ENCODE results near the gene COX5B. TPM values are rescaled to one million over a fixed set of nuclear protein-coding genes. Genes with fewer than 3 reads are reported as not detected.
"Not testable (repeated sequence)": the region's sequence is repeated elsewhere in the genome, so short reads cannot be mapped to it uniquely, and the experiment has no call there.

The COX5B gene
- total RNA-seq, 5 donors from 2014 or later (not counting 1 experiment from before 2014, with no cell fraction given), result 108 to 142 (median 119) TPM

DNA sequence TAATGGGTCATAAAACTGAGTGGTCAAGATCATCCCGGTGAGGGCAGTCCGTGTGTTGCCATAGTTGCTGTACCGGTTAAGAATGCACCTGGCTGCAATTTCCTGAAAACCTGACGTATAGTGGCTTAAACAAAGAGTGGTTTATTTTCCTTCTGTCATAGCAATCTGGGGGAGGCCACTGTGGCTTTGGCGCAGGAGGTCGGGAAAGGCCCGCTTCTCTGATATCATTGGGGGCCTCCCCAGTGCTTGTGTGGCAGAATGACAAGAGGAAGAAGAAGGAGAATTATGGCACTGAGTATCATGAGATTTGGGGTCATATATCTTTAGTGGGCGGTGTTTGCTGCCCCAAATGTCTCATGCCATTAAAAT is 28.0 kb downstream of the COX5B start:
- DNase-seq (no peak), ATAC-seq (replicated peaks in 1 of 4) (no peak)
- Histone ChIP-seq H3K4me3 (ENCODE audit: control insufficient read depth in 1 of 2, extremely low read depth in 1 of 2, low read length in 1 of 2) (no peak overlapping the region), H3K4me1 (ENCODE audit: control insufficient read depth in 1 of 2, extremely low read depth in 1 of 2, insufficient read depth in 2 of 2, low read length in 2 of 2) (no peaks in the 10 kb centered on the region), H3K36me3 (ENCODE audit: control insufficient read depth in 2 of 2, extremely low read depth in 1 of 2, insufficient read depth in 1 of 2, low read length in 1 of 2) (no peaks in the 10 kb centered on the region), H3K27me3 (replicated peaks in 1 of 2; ENCODE audit: control insufficient read depth in 2 of 2, extremely low read depth in 1 of 2, insufficient read depth in 2 of 2, low read length in 1 of 2) (peaks cover 0 to 3% of the 10 kb centered on the region in 2 experiments), H3K9me3 (no peaks in the 10 kb centered on the region), H3K27ac (ENCODE audit: low read length) (no peak overlapping the region)
- H3K4me1 Mint-ChIP-seq, result no peaks in the 10 kb centered on the region
- H3K27me3 Mint-ChIP-seq, result no peaks in the 10 kb centered on the region
- H3K4me3 Mint-ChIP-seq, result no peak overlapping the region
- no peak overlapping the region for H3K27ac Mint-ChIP-seq
- no peaks in the 10 kb centered on the region for H3K9me3 Mint-ChIP-seq
- H3K36me3 Mint-ChIP-seq, result peaks cover 2% of the 10 kb centered on the region
- WGBS (ENCODE audit: insufficient coverage), result 47% methylated on average over 6 of the region's 8 CpGs
- ChIA-PET CTCF (no interaction called here), POLR2A (no interaction called here)

DNA sequence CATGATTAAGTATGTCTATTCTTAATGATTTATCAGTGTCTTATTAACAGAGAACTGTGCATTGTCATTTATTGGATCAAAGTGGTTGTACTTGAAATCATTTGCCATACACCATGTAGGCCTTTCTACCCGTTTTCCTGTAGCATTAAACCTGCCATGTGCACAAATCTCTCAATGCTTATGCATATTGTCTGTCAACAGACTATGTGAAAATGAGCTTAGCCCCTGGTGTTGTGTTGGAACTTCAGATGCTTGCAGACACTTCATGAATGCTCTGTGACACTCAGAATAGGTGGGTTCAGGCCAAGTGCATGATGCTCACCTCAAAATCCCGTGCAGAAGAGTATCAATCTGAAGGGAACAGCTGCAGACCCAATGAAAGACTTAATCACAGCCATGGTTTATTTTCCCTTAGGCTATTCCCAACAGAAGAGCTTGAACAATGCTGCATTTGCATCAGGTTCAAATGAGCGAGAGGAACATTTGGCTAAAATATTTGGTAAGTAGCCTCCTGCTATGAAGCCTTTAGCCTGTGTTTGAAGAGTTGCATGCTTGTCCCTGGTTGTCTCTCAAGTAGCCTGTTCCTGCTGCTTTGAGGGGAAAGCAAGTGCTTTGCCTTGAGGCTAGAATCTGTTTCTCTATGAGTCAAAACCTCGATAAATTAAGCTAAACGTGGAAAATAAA is 29.7 kb downstream of the COX5B start:
- ChIA-PET CTCF (interaction anchor here in 1 of 2 donors (0.6 to 0.7 kb wide), 2 partner anchors 10 to 87 kb away, joined by 3 to 7 read pairs; no protein-coding TSS in a partner anchor), POLR2A (interaction anchor here (0.6 to 0.7 kb wide), 2 partner anchors 13 to 43 kb away, joined by 4 to 9 read pairs; no protein-coding TSS in a partner anchor)
- Mint-ChIP-seq H3K27me3 (no peaks in the 10 kb centered on the region), H3K27ac (no peak overlapping the region), H3K4me3 (no peak overlapping the region), H3K36me3 (peaks cover 2% of the 10 kb centered on the region), H3K4me1 (no peaks in the 10 kb centered on the region), H3K9me3 (no peaks in the 10 kb centered on the region)
- Histone ChIP-seq H3K4me3 (ENCODE audit: control insufficient read depth in 1 of 2, extremely low read depth in 1 of 2, low read length in 1 of 2) (no peak overlapping the region), H3K4me1 (ENCODE audit: control insufficient read depth in 1 of 2, extremely low read depth in 1 of 2, insufficient read depth in 2 of 2, low read length in 2 of 2) (no peaks in the 10 kb centered on the region), H3K9me3 (no peaks in the 10 kb centered on the region), H3K36me3 (ENCODE audit: control insufficient read depth in 2 of 2, extremely low read depth in 1 of 2, insufficient read depth in 1 of 2, low read length in 1 of 2) (no peaks in the 10 kb centered on the region), H3K27ac (ENCODE audit: low read length) (no peak overlapping the region), H3K27me3 (replicated peaks in 1 of 2; ENCODE audit: control insufficient read depth in 2 of 2, extremely low read depth in 1 of 2, insufficient read depth in 2 of 2, low read length in 1 of 2) (peaks cover 0 to 3% of the 10 kb centered on the region in 2 experiments)
- ATAC-seq (replicated peaks in 1 of 4) (no peak), DNase-seq (no peak)
- WGBS (ENCODE audit: insufficient coverage), result 56% methylated on average over 2 of the region's 5 CpGs

DNA sequence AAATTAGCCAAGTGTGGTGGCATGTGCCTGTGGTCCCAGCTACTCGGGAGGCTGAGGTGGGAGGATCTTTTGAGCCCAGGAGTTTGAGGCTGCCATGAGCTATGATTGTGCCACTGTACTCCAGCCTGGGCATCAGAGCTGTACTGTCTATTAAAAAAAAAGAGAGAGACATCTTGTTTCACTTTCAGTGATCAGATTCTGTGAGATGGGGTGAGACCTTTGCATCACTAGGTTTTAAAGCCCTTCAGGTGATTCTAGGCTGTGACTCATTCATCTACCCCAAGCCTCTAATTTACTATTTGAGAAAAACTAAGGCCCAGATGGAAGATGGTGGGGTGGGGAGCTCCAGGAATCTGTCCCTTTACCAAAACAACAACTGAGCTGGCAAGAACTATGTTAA is 30.8 kb downstream of the COX5B start:
- no peak for ATAC-seq (replicated peaks in 1 of 4)
- Histone ChIP-seq H3K27ac (ENCODE audit: low read length) (no peak overlapping the region), H3K27me3 (replicated peaks in 1 of 2; ENCODE audit: control insufficient read depth in 2 of 2, extremely low read depth in 1 of 2, insufficient read depth in 2 of 2, low read length in 1 of 2) (no peaks in the 10 kb centered on the region), H3K9me3 (no peaks in the 10 kb centered on the region), H3K4me1 (ENCODE audit: control insufficient read depth in 1 of 2, extremely low read depth in 1 of 2, insufficient read depth in 2 of 2, low read length in 2 of 2) (no peaks in the 10 kb centered on the region), H3K4me3 (ENCODE audit: control insufficient read depth in 1 of 2, extremely low read depth in 1 of 2, low read length in 1 of 2) (no peak overlapping the region), H3K36me3 (ENCODE audit: control insufficient read depth in 2 of 2, extremely low read depth in 1 of 2, insufficient read depth in 1 of 2, low read length in 1 of 2) (no peaks in the 10 kb centered on the region)
- H3K4me1 Mint-ChIP-seq, result no peaks in the 10 kb centered on the region
- ChIA-PET CTCF (no interaction called here), POLR2A (no interaction called here)
- no peak overlapping the region for H3K4me3 Mint-ChIP-seq
- no peaks in the 10 kb centered on the region for H3K27me3 Mint-ChIP-seq
- peaks cover 2% of the 10 kb centered on the region for H3K36me3 Mint-ChIP-seq
- 86% methylated on average over 1 of the region's 1 CpG for WGBS (ENCODE audit: insufficient coverage)
- no peaks in the 10 kb centered on the region for H3K9me3 Mint-ChIP-seq
- DNase-seq, result no peak
- no peak overlapping the region for H3K27ac Mint-ChIP-seq

DNA sequence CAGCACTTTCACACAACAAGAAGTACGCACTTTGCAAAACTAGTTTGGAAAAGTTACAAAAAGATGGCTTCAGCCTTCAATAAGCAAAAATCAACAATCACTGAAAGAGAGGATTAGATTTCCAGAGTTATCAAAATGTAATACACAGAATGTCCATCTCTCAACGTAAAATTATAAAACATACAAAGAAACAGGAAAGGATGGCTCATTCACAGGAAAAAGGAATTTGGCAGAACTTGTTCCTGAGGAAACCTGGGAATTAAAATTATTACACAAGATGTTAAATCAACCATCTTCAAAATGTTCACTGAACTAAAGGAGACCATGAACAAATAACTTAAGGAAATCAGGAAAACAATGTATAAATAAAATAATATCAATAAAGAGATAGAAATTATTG is 31.6 kb downstream of the COX5B start:
- POLR2A ChIA-PET, result no interaction called here
- H3K4me1 ChIP-seq (ENCODE audit: control insufficient read depth in 1 of 2, extremely low read depth in 1 of 2, insufficient read depth in 2 of 2, low read length in 2 of 2), result no peaks in the 10 kb centered on the region

DNA sequence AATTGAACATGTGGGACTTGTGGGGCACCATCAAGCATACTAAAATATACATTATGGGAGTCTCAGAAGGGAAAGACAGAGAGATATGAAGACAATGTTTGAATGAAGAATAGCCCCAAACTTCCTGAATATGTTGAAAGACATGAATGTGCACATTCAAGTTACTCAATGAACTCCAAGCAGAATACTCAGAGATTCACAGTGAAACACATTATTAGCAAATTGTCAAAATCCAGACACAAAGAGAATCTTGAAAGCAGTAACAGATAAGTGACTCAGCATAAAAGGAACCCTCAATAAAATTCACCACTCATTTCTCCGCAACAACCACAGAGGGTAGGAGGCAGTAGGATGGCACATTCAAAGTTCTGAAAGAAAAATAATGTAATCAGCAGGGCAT is 32.4 kb downstream of the COX5B start:
- no peak overlapping the region for H3K4me3 ChIP-seq (ENCODE audit: control insufficient read depth in 1 of 2, extremely low read depth in 1 of 2, low read length in 1 of 2)
- ChIA-PET CTCF (no interaction called here), POLR2A (no interaction called here)
- H3K27me3 Mint-ChIP-seq, result no peaks in the 10 kb centered on the region
- WGBS (ENCODE audit: insufficient coverage), result no CpG with 5 or more reads among the region's 1 CpG
- H3K4me3 Mint-ChIP-seq, result no peak overlapping the region
- H3K27ac ChIP-seq (ENCODE audit: low read length), result no peak overlapping the region
- ATAC-seq (replicated peaks in 1 of 4), result no peak
- no peaks in the 10 kb centered on the region for H3K36me3 ChIP-seq (ENCODE audit: control insufficient read depth in 2 of 2, extremely low read depth in 1 of 2, insufficient read depth in 1 of 2, low read length in 1 of 2)
- H3K4me1 Mint-ChIP-seq, result no peaks in the 10 kb centered on the region
- H3K9me3 Mint-ChIP-seq, result no peaks in the 10 kb centered on the region
- H3K27me3 ChIP-seq (replicated peaks in 1 of 2; ENCODE audit: control insufficient read depth in 2 of 2, extremely low read depth in 1 of 2, insufficient read depth in 2 of 2, low read length in 1 of 2), result no peaks in the 10 kb centered on the region
- H3K36me3 Mint-ChIP-seq, result peaks cover 2% of the 10 kb centered on the region
- no peaks in the 10 kb centered on the region for H3K4me1 ChIP-seq (ENCODE audit: control insufficient read depth in 1 of 2, extremely low read depth in 1 of 2, insufficient read depth in 2 of 2, low read length in 2 of 2)
- DNase-seq, result no peak
- H3K27ac Mint-ChIP-seq, result no peak overlapping the region
- no peaks in the 10 kb centered on the region for H3K9me3 ChIP-seq

More for the DNA sequence above, 31.6 kb downstream of the COX5B start:
- Histone ChIP-seq H3K9me3 (no peaks in the 10 kb centered on the region), H3K4me3 (ENCODE audit: control insufficient read depth in 1 of 2, extremely low read depth in 1 of 2, low read length in 1 of 2) (no peak overlapping the region), H3K27ac (ENCODE audit: low read length) (no peak overlapping the region), H3K27me3 (replicated peaks in 1 of 2; ENCODE audit: control insufficient read depth in 2 of 2, extremely low read depth in 1 of 2, insufficient read depth in 2 of 2, low read length in 1 of 2) (no peaks in the 10 kb centered on the region), H3K36me3 (ENCODE audit: control insufficient read depth in 2 of 2, extremely low read depth in 1 of 2, insufficient read depth in 1 of 2, low read length in 1 of 2) (no peaks in the 10 kb centered on the region)
- Mint-ChIP-seq H3K27me3 (no peaks in the 10 kb centered on the region), H3K36me3 (peaks cover 2% of the 10 kb centered on the region), H3K27ac (no peak overlapping the region), H3K9me3 (no peaks in the 10 kb centered on the region), H3K4me1 (no peaks in the 10 kb centered on the region), H3K4me3 (no peak overlapping the region)
- DNase-seq, result no peak
- no CpG with 5 or more reads among the region's 2 CpGs for WGBS (ENCODE audit: insufficient coverage)
- CTCF ChIA-PET, result no interaction called here
- no peak for ATAC-seq (replicated peaks in 1 of 4)

DNA sequence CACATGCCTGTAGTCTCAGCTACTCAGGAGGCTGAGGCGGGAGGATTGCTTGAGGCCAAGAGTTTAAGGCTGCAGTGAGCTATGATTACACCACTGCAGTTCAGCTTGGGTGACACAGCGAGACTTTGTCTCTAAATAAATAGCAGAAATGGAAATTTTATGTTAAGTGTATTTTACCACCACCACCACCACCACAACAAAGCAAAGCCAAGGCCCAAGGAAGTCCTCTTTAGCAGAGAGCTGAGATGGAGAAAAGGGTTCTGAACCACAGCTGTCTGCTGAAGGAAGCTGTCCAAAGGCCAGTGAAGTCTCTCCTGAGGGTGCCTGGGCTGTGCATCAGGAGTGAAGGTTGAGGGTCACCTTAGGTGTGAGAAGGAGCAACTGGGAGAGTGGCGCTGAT is 41.4 kb downstream of the COX5B start:
- H3K36me3 ChIP-seq (ENCODE audit: control insufficient read depth in 2 of 2, extremely low read depth in 1 of 2, insufficient read depth in 1 of 2, low read length in 1 of 2); H3K4me1 Mint-ChIP-seq; H3K4me3 ChIP-seq (ENCODE audit: control insufficient read depth in 1 of 2, extremely low read depth in 1 of 2, low read length in 1 of 2); ATAC-seq (replicated peaks in 1 of 4); H3K27me3 Mint-ChIP-seq; H3K4me3 Mint-ChIP-seq; H3K9me3 Mint-ChIP-seq; H3K27ac ChIP-seq (ENCODE audit: low read length); H3K27ac Mint-ChIP-seq; POLR2A ChIA-PET; H3K4me1 ChIP-seq (ENCODE audit: control insufficient read depth in 1 of 2, extremely low read depth in 1 of 2, insufficient read depth in 2 of 2, low read length in 2 of 2); H3K9me3 ChIP-seq; H3K27me3 ChIP-seq (replicated peaks in 1 of 2; ENCODE audit: control insufficient read depth in 2 of 2, extremely low read depth in 1 of 2, insufficient read depth in 2 of 2, low read length in 1 of 2); CTCF ChIA-PET; H3K36me3 Mint-ChIP-seq; DNase-seq: not testable (repeated sequence)
- WGBS (ENCODE audit: insufficient coverage), result no CpG with 5 or more reads among the region's 3 CpGs
